ENCODE results near the gene NELL1.

The NELL1 gene

GRCh38 chr11:21447871-21448270 lies 778.5 kb downstream of the NELL1 start:
- no peak for DNase-seq

GRCh38 chr11:21456186-21456585 lies 786.8 kb downstream of the NELL1 start:
- no peak for DNase-seq

- no peak for DNase-seq
Measured at GRCh38 chr11:21460082-21460481, 790.7 kb downstream of the NELL1 start.

GRCh38 chr11:21461701-21462100 lies 792.3 kb downstream of the NELL1 start:
- no peak for DNase-seq

- no peak for DNase-seq
Measured at GRCh38 chr11:21464601-21465193, 795.3 kb downstream of the NELL1 start.

GRCh38 chr11:21465203-21465602 lies 795.8 kb downstream of the NELL1 start:
- no peak for DNase-seq

GRCh38 chr11:21465920-21466319 lies 796.5 kb downstream of the NELL1 start:
- no peak for DNase-seq

GRCh38 chr11:21470521-21470920 lies 801.1 kb downstream of the NELL1 start:
- no peak for DNase-seq

- no peak for DNase-seq
Measured at GRCh38 chr11:21472261-21472660, 802.9 kb downstream of the NELL1 start.

GRCh38 chr11:21474529-21474928 lies 805.1 kb downstream of the NELL1 start:
- DNase-seq: no peak

GRCh38 chr11:21475276-21475675 lies 805.9 kb downstream of the NELL1 start:
- DNase-seq: no peak

GRCh38 chr11:21476588-21476987 lies 807.2 kb downstream of the NELL1 start:
- no peak for DNase-seq

GRCh38 chr11:21480240-21480639 lies 810.9 kb downstream of the NELL1 start:
- DNase-seq: no peak

- no peak for DNase-seq
Measured at GRCh38 chr11:21481255-21481654, 811.9 kb downstream of the NELL1 start.

- no peak for DNase-seq
Measured at GRCh38 chr11:21484039-21484438, 814.7 kb downstream of the NELL1 start.

- no peak for DNase-seq
Measured at GRCh38 chr11:21485006-21485405, 815.6 kb downstream of the NELL1 start.

GRCh38 chr11:21485426-21485825 lies 816.0 kb downstream of the NELL1 start:
- no peak for DNase-seq

- no peak for DNase-seq
Measured at GRCh38 chr11:21489416-21490115, 820.2 kb downstream of the NELL1 start.

GRCh38 chr11:21492931-21493330 lies 823.5 kb downstream of the NELL1 start:
- no peak for DNase-seq

- DNase-seq: no peak
Measured at GRCh38 chr11:21494946-21495345, 825.6 kb downstream of the NELL1 start.

GRCh38 chr11:21495879-21496278 lies 826.5 kb downstream of the NELL1 start:
- no peak for DNase-seq

GRCh38 chr11:21501245-21501644 lies 831.9 kb downstream of the NELL1 start:
- no peak for DNase-seq

- DNase-seq: no peak
Measured at GRCh38 chr11:21505070-21505469, 835.7 kb downstream of the NELL1 start.

- DNase-seq: no peak
Measured at GRCh38 chr11:21511835-21512440, 842.6 kb downstream of the NELL1 start.

GRCh38 chr11:21514316-21514715 lies 844.9 kb downstream of the NELL1 start:
- no peak for DNase-seq

Data from DMS79 treated with DMSO at 0.1 percent for 48 hours (cell line).